Esophagus mucosa (tissue), 1 donor: Measurements from ENCODE around the gene PTCHD1. TPM values are rescaled to one million over a fixed set of nuclear protein-coding genes. Genes with fewer than 3 reads are reported as not detected.
A peak's percentile ranks its signal among the peaks of the same experiment; 100 is the strongest.

Source experiments
- ATAC-seq: fragments of 200-7000 bp; cut with Tn5 transposase; one replicate; pipeline ENCODE4 v1.9.1; 2020
- total RNA-seq: library from RNA; stranded (reverse); gene quantifications from one replicate; pipeline ENCODE4 v1.2.4, GENCODE V29; 2023
- donor health status: DM: yes; HTN: yes; CAD: no.

The PTCHD1 gene
- total RNA-seq, 1 donor from 2014 or later = under 0.01 TPM

DNA sequence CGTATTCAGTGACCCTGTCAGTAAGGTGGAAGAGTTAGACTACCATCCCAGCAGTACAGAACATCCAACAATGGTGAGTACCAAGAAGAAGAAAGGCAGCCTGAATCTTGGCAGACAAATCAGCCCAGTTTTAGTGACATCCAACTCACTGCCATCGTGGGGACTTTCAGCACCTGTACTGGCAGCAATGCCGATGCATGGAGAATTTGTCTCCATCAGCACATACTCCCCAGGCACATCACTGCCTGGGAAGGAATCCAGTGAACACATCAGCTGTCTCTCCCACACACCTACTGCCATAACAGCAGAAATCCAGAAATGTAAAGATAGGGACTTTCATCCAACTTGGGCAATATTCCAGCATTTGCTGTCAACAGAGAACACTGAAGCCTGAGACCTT lies 29.8 kb downstream of the PTCHD1 start:
- no peak for ATAC-seq

GRCh38 chrX:23365541-23365940 lies 30.9 kb downstream of the PTCHD1 start:
- ATAC-seq = no peak

GRCh38 chrX:23366914-23367313 lies 32.3 kb downstream of the PTCHD1 start:
- no peak for ATAC-seq

DNA sequence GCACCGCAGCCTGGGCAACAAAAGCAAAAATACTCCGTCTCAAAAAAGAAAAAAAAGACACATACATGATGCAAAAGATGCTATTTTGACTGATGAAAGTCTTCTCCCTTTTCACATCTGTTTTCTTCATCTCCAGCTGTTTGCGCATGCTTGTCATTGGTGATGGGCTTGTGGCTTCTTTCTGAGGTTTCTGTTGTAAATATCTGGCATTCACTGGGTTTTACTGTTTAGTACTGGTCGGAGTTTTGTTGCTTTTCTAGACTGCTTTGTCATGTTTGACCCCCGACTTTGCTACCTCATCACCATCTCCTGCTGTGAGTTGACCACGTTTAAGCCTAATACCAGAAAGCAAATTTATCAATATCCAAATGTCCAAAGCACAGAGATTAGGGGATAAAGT lies 34.4 kb downstream of the PTCHD1 start:
- no peak for ATAC-seq

DNA sequence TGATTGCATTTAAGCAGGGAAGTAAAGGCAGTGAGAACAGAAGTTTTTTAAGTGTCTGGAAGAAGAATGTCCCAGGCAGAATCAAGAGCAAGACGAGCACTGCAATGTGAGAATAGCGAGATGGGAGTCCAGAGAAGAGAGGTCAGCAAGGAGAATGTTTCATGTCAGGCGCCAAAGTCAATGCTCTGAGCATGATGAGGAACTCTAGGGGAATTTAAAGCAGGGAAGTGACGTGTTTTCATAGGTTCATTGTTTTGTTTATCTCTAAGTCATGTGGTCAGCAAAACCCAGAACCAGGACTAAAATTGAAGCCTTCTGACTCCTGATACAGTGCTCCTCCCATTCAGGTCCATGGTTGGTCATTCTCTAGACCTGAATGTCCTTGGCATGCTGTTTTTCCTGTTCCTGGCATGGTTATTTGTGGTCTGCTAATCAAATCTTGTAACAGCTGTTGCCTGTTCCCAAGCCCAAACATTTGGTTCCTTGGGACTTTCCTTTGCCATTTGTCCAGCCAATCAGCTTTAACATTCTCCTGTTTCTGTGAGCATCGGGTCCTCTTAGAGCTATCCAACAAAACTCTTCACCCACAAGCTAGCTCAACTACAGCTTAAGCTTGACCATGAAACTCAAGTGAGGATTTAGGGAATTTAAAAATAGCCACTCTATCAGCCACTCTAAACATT lies 37.7 kb downstream of the PTCHD1 start:
- no peak for ATAC-seq

DNA sequence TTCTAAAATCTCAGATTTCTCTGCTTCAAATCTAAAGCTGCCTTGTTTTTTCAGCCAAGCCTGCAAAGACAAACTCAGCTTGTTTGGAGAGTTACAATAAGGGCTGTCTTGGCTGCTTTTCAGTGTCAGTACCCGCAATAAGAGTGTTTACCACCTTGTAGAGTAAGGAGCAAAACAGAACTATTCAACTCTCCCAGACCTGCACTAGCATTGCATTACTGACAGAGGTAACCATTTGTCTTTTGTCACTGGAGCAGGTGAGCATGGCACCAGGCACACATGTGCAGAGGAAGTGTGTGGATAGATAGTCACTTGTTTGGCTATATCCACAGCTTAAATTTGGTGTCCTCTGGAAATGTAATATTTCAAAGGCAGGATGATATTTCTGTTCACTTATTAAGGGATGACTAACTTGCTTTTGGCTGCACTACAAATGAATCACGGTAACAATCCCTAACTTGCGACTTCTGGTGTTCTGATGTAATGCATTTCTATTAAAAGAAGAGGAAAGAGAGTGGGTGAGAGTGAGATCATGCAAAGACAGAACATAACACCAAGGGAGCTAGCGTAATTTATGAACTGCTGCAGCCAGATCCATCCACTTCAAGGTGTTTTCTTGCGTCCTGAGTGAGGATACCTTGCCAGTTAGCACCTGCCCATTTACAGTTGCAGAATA lies 38.6 kb downstream of the PTCHD1 start:
- peak; percentile 68 for ATAC-seq

- ATAC-seq = no peak
Observed at GRCh38 chrX:23374291-23374690, 39.6 kb downstream of the PTCHD1 start.

DNA sequence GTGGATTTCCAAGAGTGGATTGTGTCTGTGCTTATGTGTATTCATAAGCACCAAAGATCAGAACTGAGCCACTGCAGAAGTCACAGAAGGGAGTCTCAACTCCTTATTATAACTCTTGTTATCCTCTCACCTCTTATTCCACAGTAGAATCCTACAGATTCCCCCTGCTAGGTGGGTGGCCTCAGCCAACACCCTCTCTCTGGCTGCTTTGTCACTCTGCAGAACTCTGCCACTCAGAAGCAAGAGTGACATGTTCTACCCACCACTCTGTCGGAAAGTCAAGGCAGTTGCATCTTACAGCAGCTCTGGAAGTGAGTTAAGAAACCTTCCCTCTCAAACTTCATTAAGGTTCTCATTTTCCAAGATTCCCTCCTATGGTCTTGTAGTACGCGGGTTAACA lies 41.9 kb downstream of the PTCHD1 start:
- no peak for ATAC-seq

GRCh38 chrX:23380581-23380980 lies 45.9 kb downstream of the PTCHD1 start:
- ATAC-seq = no peak

- no peak for ATAC-seq
Observed at GRCh38 chrX:23381099-23382087, 46.7 kb downstream of the PTCHD1 start.

GRCh38 chrX:23382572-23382971 lies 47.9 kb downstream of the PTCHD1 start:
- no peak for ATAC-seq

GRCh38 chrX:23383411-23383810 lies 48.8 kb downstream of the PTCHD1 start:
- ATAC-seq = no peak

- no peak for ATAC-seq
Observed at GRCh38 chrX:23385242-23385641, 50.6 kb downstream of the PTCHD1 start.

GRCh38 chrX:23386260-23386659 lies 51.6 kb downstream of the PTCHD1 start:
- ATAC-seq = no peak

DNA sequence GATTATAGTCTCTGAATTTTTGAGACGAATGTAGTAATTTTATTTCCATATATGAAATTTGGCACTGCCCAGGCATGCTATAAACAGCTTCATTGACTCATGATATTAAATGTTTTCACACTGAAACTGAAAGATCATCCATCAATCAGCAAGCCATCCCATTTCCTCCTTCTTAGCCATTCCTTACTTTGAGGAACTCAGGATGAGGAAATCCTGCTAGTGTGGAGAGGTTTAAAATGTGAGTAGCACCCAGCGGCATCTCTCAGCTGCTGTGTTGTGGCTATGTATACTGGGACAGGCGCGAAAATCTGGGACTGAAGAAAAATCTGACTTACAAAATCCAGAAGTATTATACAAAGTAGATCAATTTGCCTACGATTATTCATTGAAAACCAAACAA lies 52.1 kb downstream of the PTCHD1 start:
- ATAC-seq = no peak

- ATAC-seq = no peak
Observed at GRCh38 chrX:23387550-23388184, 53.0 kb downstream of the PTCHD1 start.

DNA sequence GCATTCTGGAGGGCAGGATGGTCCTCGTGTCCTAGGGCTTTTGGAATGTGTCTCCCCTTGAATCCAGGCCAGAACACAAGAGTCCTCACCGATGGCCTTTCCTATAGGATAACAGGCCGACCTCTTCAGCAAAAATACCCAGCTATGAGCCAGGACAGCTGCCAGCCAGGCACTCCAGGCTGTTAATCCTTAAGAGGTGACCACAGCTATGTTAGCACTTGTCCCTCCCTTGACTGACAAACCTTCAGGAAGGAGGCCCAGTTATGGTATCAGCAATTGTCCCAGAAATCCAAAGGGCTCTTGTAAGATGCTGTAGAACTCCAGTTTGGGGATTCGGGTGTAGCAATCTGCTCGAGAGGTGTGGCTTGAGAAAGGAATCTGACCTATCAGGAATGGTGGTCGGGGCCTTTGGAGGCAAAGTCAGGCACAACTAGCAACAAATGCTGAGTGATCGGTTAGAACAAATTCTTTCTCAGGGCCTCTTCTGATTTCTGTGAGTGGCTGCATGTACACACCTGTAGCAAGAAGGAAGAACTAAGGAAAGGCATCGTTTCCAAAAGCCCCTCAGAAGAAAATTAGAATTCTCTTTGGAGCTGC lies 54.6 kb downstream of the PTCHD1 start:
- no peak for ATAC-seq

DNA sequence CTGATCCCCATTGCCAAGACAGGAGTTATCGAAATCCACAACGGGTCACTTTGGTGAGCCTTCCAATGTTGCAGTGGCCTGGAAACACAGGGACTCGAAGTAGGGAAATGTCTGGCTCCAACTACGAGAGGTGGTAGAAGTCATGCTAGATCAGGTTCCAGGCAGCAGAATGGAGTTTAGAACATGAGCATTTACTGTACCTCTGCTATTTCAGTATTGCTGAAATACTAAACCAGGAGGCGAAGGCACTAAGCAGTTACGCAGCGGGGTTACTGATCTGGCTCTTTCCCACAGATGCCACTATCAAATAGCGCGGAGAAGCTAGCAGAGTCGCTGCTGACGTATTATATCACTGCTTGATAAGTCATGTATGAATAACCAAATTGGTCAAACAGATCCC lies 56.3 kb downstream of the PTCHD1 start:
- ATAC-seq = no peak

GRCh38 chrX:23392195-23392594 lies 57.5 kb downstream of the PTCHD1 start:
- ATAC-seq = no peak

DNA sequence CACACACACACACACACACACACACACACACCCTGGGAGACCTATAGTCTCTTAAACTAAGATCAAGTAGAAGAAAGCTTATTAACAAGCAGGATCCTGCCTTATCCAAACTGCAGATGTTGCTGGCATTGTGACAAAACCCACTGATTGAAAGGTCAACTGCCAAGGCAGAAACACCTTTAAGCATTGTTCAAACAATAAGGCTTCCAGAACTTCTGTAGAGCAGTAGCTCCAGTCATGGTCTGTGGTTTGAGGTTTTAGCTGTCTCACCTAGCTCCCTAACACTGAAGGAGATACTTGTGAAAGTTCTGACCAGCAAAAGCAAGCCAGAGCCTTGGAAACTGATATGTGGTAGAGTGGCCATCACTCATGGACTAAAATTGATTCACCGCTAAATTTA lies 59.8 kb downstream of the PTCHD1 start:
- ATAC-seq = no peak

DNA sequence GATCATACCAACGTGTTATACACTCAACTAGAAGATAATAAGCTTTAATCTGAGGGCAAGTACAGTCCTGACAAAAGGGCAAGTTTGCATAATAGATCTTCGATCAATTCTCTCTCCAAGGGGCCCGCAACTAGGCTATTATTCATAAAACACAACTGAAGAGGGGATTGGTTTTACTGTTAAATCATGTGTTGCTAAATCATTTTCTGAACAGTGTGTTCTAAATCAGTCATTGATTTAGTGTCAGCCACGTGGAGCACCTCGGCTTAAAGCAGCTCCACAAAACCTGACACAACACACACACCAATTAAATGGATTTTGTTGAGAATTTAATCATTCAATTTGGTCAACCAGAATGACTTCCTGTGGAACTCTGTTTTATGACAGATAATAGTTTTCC lies 61.6 kb downstream of the PTCHD1 start:
- no peak for ATAC-seq

- ATAC-seq = no peak
Observed at GRCh38 chrX:23398570-23398969, 63.9 kb downstream of the PTCHD1 start.
